Nephron (organoid): Measurements from ENCODE around the gene KRT13.

ENCODE experiments used
- H3K27ac Mint-ChIP-seq, 3 experiments: 2 replicates each; pipeline ENCODE4 v1.8.0; 2020; ENCODE audit warnings: mixed read lengths in 3 of 3, mild to moderate bottlenecking in 2 of 3, moderate library complexity in 1 of 3
- H3K27me3 Mint-ChIP-seq: 2 replicates; pipeline ENCODE4 v1.8.0; 2021; ENCODE audit warnings: low read depth, mild to moderate bottlenecking, moderate library complexity, mixed read lengths
- H3K36me3 Mint-ChIP-seq: 2 replicates; pipeline ENCODE4 v1.8.0; 2020; ENCODE audit warnings: low read depth, mixed read lengths
- H3K4me1 Mint-ChIP-seq: 2 replicates; pipeline ENCODE4 v1.8.0; 2020; ENCODE audit warnings: mixed read lengths
- H3K4me3 Mint-ChIP-seq, 3 experiments: 2 replicates each; pipeline ENCODE4 v1.8.0; 2020; ENCODE audit warnings: mild to moderate bottlenecking in 3 of 3, mixed read lengths in 3 of 3, moderate library complexity in 2 of 3
- H3K9me3 Mint-ChIP-seq: 2 replicates; pipeline ENCODE4 v1.8.0; 2020; ENCODE audit warnings: mixed read lengths
- TF ChIP-seq, protein P1 (sequence below), 3 experiments: fragments of 200-600 bp; sonication (generic); IDR thresholded peaks; one replicate each; pipeline ENCODE4 v1.5.0; 2021; ENCODE audit warnings: antibody characterized with exemption in 3 of 3; ENCODE audit not compliant: unreplicated experiment in 3 of 3

The KRT13 gene

DNA sequence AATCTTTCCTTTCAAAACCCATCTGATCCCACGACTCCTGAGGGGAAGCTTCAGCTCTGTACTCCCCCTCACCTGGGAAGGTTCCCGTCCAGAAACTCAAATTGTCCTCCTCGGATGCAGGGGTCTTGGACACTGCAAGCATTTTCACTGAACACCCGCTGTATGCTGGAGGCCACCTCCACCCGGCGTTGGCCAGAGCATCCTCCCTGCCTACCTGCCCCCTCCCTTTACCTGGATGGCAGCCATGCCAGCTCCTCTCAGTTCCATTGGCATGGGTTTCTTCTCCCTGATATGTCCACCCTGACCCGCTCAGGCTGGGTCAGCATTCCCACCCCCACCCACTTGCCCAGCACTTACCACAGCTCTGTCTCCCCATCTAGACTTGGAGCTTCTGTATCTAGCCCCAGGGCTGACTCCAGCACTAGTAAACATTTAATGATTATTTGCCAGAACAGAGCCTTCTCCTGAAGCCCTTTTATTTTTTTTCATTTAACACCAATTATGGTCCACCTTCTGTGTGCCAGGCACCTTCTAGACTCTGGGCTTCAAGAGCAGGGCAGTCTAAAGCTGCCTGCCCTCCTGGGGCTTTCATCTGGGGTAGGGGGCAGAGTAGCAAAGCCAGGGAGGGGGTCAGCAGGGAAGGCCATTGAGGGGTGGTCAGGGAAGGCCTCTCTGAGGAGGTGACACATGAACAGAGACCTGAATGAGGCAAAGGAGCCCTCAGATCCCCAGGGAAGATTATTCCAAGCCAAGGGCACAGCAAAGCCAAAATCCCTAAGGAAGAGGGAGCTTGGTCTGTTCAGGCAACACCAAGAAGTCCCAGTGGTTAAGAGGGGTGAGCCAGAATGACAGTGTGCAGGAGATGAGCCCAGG lies 31.6 kb upstream of the KRT13 start:
- Mint-ChIP-seq H3K4me1 (peaks cover 25% of the 10 kb centered on the region), H3K4me3 (no peak overlapping the region), H3K9me3 (no peaks in the 10 kb centered on the region), H3K27me3 (peaks cover 35% of the 10 kb centered on the region), H3K36me3 (no peaks in the 10 kb centered on the region), H3K27ac (peak overlapping the region; percentile 16 to 72 (median 68))
- TF ChIP-seq, protein P1, sequence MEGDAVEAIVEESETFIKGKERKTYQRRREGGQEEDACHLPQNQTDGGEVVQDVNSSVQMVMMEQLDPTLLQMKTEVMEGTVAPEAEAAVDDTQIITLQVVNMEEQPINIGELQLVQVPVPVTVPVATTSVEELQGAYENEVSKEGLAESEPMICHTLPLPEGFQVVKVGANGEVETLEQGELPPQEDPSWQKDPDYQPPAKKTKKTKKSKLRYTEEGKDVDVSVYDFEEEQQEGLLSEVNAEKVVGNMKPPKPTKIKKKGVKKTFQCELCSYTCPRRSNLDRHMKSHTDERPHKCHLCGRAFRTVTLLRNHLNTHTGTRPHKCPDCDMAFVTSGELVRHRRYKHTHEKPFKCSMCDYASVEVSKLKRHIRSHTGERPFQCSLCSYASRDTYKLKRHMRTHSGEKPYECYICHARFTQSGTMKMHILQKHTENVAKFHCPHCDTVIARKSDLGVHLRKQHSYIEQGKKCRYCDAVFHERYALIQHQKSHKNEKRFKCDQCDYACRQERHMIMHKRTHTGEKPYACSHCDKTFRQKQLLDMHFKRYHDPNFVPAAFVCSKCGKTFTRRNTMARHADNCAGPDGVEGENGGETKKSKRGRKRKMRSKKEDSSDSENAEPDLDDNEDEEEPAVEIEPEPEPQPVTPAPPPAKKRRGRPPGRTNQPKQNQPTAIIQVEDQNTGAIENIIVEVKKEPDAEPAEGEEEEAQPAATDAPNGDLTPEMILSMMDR (IDR thresholded peaks at IDR 0.05; ENCODE audit: unreplicated experiment in 3 of 3): no peak

DNA sequence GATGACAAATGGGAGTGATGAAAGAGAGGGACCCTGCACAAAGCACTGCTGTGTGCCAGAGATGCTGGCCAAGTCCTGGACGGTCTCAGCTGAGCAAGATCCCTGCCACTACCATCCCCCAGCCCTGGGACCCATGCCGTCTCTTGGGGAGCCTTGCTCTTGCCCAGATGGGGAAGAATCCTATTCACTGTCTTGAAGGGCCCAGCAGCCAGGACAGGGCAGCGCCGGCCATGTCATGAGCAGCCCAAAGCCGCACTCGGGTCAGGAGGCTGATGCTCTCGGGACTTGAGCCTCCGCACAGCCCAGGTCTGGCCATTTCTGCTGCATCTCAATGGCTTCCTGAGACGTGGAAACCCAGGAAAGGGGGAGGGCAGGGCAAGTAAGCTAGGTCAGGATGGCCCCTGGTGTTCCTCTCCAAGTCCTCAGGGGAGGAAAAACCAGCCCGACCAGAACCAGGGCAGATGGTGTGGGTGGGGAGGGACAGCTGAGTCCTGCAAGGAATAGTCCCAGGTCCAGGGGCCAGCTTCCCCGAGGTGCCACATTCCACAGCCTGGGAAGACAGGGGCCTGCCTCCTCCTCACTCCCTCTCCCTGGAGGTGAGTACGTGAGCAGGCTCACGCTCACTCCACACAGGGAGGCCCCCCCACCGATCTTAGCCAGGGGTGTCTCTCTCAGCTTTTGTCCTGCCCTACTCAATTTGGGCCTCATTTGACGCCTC lies 30.5 kb upstream of the KRT13 start:
- TF ChIP-seq, protein P1 (IDR thresholded peaks at IDR 0.05; ENCODE audit: unreplicated experiment in 3 of 3): no peak
- H3K27ac Mint-ChIP-seq: peak overlapping the region in 2 of 3 experiments; percentile 24 to 50
- H3K9me3 Mint-ChIP-seq: no peaks in the 10 kb centered on the region
- H3K27me3 Mint-ChIP-seq: peaks cover 39% of the 10 kb centered on the region
- H3K4me3 Mint-ChIP-seq: no peak overlapping the region
- no peaks in the 10 kb centered on the region for H3K36me3 Mint-ChIP-seq
- H3K4me1 Mint-ChIP-seq: peaks cover 25% of the 10 kb centered on the region

- Mint-ChIP-seq H3K27ac (peak overlapping the region in 2 of 3 experiments; percentile 24 to 50), H3K27me3 (peaks cover 48% of the 10 kb centered on the region), H3K9me3 (no peaks in the 10 kb centered on the region), H3K4me3 (no peak overlapping the region), H3K4me1 (peaks cover 23% of the 10 kb centered on the region), H3K36me3 (no peaks in the 10 kb centered on the region)
- TF ChIP-seq, protein P1 (IDR thresholded peaks at IDR 0.05; ENCODE audit: unreplicated experiment in 3 of 3): no peak
Observed at GRCh38 chr17:41534899-41535546, 29.6 kb upstream of the KRT13 start.

- no peak overlapping the region for H3K27ac Mint-ChIP-seq
- no peak overlapping the region for H3K4me3 Mint-ChIP-seq
- H3K27me3 Mint-ChIP-seq: peaks cover 63% of the 10 kb centered on the region
- H3K36me3 Mint-ChIP-seq: no peaks in the 10 kb centered on the region
- peaks cover 24% of the 10 kb centered on the region for H3K4me1 Mint-ChIP-seq
- H3K9me3 Mint-ChIP-seq: no peaks in the 10 kb centered on the region
- TF ChIP-seq, protein P1 (IDR thresholded peaks at IDR 0.05; ENCODE audit: unreplicated experiment in 3 of 3): no peak
Observed at GRCh38 chr17:41533613-41534012, 28.2 kb upstream of the KRT13 start.

DNA sequence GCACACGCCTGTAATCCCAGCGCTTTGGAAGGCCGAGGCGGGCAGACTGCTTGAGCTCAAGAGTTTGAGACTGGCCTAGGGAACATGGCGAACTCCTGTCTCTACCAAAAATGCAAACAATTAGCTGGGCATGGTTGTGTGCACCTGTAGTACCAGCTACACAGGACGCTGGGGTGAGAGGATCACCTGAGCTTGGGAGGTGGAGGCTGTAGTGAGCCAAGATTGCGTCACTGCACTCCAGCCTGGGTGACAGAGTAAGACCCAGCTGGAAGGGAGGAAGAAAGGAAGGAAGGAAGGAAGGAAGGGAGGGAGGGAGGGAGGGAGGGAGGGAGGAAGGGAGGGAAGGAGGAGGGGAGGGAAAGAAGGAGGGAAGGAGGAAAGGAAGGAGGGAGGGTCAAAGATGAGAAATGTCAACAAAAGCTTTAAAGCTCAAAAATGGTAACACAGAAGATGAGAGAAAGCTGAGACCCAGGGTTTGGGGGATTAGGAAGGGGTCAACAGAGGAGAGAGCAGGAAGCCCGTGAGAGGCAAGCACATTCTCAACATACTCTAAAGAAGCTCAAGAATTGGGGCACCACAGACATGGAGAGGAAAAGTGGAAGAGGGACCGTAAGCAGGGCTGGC lies 27.6 kb upstream of the KRT13 start:
- no peak overlapping the region for H3K4me3 Mint-ChIP-seq
- H3K36me3 Mint-ChIP-seq: no peaks in the 10 kb centered on the region
- H3K27me3 Mint-ChIP-seq: peaks cover 68% of the 10 kb centered on the region
- TF ChIP-seq, protein P1 (IDR thresholded peaks at IDR 0.05; ENCODE audit: unreplicated experiment in 3 of 3): no peak
- no peaks in the 10 kb centered on the region for H3K9me3 Mint-ChIP-seq
- H3K4me1 Mint-ChIP-seq: peaks cover 21% of the 10 kb centered on the region
- peak overlapping the region in 2 of 3 experiments; percentile 11 to 43 for H3K27ac Mint-ChIP-seq
